Skin of body (tissue), 2 donors: Measurements from ENCODE around the gene CXADR. TPM values are rescaled to one million over a fixed set of nuclear protein-coding genes. Genes with fewer than 3 reads are reported as not detected.

Experiments used
- DNase-seq: peaks from one replicate; lab custom pipeline; 2025; lab: John Stamatoyannopoulos, UW
- total RNA-seq: library from RNA; depleted of rRNA; stranded (reverse); fragments of >200 nt; gene quantifications from one replicate; pipeline ENCODE4 v1.2.3, GENCODE V29; 2014

CXADR gene
- total RNA-seq, 1 donor from 2014 or later = 44.4 TPM

GRCh38 chr21:17539743-17540341, 27.0 kb downstream of the CXADR start:
- DNase-seq = no peak

- DNase-seq = no peak
Measured at GRCh38 chr21:17540530-17540929, 27.7 kb downstream of the CXADR start.

- DNase-seq = no peak
Measured at GRCh38 chr21:17542371-17543011, 29.6 kb downstream of the CXADR start.

- no peak for DNase-seq
Measured at GRCh38 chr21:17545007-17545406, 32.2 kb downstream of the CXADR start.

GRCh38 chr21:17548262-17548661, 35.4 kb downstream of the CXADR start:
- DNase-seq = no peak

- DNase-seq = no peak
Measured at GRCh38 chr21:17550671-17551308, 37.9 kb downstream of the CXADR start.

GRCh38 chr21:17552410-17552809, 39.6 kb downstream of the CXADR start:
- no peak for DNase-seq

GRCh38 chr21:17554120-17554519, 41.3 kb downstream of the CXADR start:
- DNase-seq = no peak

GRCh38 chr21:17554679-17555465, 42.0 kb downstream of the CXADR start:
- no peak for DNase-seq

GRCh38 chr21:17560377-17561025, 47.7 kb downstream of the CXADR start:
- DNase-seq = no peak

GRCh38 chr21:17570786-17571185, 57.9 kb downstream of the CXADR start:
- no peak for DNase-seq

- no peak for DNase-seq
Measured at GRCh38 chr21:17572431-17572830, 59.6 kb downstream of the CXADR start.

GRCh38 chr21:17575076-17575475, 62.2 kb downstream of the CXADR start:
- no peak for DNase-seq

- no peak for DNase-seq
Measured at GRCh38 chr21:17576080-17576835, 63.4 kb downstream of the CXADR start.

GRCh38 chr21:17577701-17578100, 64.9 kb downstream of the CXADR start:
- no peak for DNase-seq

- no peak for DNase-seq
Measured at GRCh38 chr21:17578162-17578561, 65.3 kb downstream of the CXADR start.

- no peak for DNase-seq
Measured at GRCh38 chr21:17578876-17579275, 66.0 kb downstream of the CXADR start.

- DNase-seq = no peak
Measured at GRCh38 chr21:17580319-17580718, 67.5 kb downstream of the CXADR start.

GRCh38 chr21:17583898-17584297, 71.1 kb downstream of the CXADR start:
- no peak for DNase-seq

- peak; percentile 10 for DNase-seq
Measured at GRCh38 chr21:17585875-17586450, 73.1 kb downstream of the CXADR start.
